ENCODE results near the gene RAPGEF5.

The RAPGEF5 gene

DNA sequence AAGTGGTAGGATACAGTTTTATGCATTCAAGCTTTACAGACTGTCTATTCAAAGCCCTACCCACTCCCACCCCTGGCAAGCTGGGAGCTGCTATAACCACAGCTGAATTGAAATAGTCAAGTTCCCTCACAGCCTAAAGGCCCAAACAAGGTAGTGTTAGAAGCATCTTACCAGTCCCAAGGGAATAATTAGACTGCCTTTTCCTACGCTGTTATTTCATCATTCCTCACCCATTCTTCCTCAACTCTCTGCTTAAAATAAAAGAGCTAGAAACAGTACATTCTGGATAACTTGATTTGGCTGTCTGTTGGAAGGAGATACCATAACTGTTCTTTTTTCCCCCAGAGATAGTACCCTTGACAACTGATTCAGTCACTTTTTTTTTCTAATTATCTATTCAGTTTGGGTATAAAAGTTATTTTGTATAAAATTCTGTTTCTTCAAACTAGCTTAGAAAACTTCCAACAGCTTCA is 54.0 kb downstream of the RAPGEF5 start:
- no peak for DNase-seq

DNA sequence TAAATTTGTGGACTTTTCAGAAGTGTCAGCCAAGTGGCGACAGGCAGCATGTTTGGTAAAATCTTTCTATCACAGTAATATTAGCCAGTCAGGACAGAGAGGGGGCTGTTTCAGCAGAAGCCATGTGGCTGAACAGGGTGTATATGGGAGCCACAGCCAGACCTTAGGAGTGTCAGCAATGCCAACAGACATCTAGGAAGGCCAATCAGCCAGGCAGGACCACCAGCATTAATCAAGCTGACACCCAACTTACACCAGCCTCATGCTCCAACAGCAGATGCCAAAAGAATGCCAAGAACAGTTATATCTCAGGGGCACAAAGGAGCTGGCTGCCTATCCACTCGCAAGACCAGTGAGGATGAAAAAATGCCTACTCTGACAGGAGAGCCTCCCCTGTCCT is 54.8 kb downstream of the RAPGEF5 start:
- no peak for DNase-seq

DNA sequence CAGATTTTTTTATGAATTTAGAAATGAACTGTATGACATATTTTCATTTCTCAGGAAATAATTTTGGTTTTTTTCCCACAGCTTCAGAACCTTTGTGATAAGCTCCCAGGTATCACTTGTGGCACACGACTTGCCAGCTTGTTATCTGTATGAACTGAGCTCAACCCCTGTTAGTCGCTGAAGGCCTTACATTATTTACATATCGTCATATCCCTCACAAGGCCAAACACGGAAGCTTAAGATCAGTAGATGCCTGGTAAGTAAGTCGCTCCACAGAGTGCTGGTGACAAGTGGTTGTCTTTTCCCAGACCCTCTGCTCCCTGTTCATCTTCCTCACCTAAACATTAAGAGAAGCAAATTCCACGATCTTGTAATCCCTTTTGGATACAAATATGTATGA is 55.2 kb downstream of the RAPGEF5 start:
- DNase-seq = no peak

DNA sequence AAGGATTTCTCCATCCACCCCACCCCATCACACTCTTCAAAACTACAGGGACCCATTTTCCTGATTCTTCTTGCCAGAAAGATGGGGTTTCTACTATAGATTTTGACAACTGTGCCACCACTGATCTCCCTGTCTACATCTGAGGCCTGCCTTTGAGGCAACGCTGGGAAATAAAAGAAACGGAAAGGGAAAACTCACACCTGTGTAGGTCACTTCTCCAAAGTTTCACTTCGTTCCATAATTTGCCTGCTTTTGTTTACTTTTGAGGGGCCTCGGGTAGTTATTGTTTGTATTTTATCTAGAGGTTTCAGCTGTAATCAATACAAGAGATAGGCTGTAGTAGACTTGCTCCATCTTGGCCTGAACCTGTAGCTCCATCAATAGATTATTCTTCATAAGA is 56.1 kb downstream of the RAPGEF5 start:
- DNase-seq = no peak

DNA sequence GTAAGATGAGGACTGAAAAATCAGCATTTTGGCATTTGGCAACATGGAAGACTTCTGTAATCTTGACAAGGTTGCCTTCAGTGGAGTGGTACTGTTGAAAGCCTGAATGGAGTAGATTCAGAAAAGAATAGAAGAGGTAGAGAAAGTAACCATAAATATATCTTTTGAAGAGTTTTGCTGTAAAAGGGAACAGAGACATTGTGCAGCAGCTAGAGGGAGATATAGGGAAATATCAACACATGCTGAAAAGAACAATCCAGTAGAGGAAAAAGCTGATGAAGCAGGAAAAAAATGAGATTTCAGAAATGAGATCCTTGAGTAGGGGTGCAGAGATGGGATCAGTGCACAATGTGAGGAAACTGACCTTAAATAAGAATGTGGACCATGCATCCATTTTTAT is 60.0 kb downstream of the RAPGEF5 start:
- no peak for DNase-seq

DNA sequence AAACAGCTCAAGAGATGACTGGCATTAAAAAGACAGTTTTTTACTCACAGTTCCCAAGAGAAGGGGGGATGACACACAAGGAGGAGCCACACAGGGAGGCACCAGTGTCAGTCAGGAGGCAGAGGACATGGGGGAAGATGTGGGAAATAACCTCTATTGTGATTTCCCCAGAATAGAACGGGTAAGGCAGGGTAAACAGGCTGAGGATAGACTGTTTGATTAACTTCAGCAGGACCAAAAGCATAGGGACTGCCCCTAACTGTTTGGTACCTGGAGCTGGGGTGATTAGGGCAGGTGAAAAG is 60.7 kb downstream of the RAPGEF5 start:
- no peak for DNase-seq

DNA sequence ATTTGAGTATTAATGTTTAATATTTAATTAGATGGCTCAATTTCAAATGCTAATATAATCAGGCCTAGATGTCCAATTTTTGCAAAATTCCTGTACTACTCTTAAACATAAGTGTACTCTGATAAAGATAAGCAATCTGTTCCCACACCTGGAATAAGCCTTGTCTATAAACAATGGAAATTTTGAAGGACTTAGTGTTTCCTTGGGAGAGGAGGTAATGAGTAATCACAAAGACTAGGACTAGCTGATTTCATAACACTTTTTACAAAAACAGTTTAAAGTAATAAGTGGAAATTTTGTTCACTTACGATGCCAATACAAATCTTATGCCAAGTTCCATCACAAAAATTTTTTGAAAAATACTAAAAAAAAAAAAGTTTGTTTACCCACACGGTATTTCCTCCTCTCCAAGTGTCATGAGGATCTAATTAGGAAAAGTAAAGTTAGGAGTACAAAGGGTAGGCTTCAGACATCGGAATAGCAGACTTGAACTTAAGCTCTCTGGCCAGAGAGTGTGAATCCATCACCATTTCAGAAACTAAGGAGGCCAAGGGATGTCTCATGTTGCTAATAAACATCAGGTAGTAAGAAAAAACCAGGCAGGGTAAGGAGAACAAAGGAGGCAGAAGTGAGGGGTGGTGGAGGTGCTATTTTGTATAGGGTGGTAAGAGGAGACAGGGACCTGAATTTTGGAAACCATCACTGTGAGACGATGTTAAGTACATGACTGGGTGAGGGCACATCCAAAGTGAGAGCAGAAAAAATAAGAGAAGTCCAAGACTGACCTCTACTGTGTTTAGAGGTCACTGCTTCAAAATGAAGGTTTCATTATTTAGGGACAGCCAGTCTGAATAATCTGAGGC is 61.3 kb downstream of the RAPGEF5 start:
- no peak for DNase-seq

DNA sequence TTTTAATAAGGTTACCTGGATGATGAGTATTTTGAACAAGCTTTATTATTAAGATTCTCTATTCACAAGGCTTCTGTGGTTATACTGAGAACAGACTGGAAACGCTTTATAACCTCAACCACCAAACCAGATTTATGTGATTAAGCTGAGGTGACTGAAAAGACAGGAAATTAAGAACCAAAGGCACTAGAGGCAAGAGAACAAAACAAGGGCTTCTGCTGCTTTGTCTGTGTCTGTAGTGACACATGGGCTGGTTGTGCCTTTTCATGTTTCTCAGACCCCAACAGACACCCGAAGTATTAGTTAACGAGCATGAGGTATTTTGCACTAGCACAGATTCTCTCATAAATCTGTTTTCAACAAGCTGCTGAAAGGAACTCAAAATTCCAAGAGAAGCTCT is 64.4 kb downstream of the RAPGEF5 start:
- DNase-seq = no peak

DNA sequence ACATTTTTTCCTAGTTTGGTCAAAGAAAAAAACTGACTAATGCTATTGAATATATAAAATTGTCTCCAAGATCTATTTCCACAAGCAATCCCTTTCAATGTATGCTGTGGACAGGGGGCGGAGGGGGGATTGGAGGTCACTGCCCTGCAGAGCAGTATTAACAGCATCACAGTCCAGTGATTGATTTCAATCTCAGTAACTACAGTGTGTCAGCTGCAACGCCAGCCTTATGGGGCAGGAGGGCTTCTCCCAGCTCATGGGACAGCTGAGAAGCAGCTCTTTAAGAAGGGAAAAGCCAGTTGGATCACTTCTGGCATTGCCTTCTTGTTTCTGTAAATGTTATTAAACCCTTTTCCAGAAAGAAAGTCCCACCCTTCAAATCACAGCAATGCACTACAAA is 65.0 kb downstream of the RAPGEF5 start:
- no peak for DNase-seq

DNA sequence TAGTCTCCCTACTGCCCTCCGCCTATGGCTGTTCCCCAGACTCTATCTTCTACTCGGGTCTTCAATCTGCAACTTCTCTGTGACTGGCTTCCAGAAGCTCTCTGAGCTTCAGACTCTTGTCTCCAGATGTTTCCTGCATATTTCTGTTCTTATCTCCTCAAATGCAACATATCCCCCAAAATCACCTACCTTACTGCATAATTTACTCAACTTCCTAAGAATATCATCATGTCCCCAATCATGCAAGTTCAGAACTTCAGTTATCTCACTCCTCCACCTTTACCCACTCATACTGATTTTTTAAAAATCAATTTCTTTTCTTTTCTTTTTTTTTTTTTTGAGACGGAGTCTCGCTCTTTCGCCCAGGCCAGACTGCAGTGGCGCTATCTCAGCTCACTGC is 68.8 kb downstream of the RAPGEF5 start:
- no peak for DNase-seq

DNA sequence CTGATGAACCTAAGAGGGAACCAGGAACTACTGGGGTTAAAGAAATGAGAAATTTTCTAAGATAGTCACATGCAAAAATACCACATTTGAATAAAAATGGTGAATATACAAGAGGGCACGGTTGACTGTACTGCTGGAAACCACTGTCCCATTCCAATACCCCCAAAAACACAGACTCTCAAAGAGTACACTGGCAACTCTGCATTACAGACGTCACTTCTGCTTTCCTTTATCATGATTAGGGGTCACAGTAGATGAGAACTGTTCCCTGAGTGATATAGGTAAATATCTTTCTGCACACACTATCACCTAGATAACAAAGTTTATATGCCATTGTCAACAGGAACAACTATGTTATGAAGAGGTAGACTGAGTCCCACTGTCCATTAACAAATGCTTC is 69.5 kb downstream of the RAPGEF5 start:
- DNase-seq = no peak

DNA sequence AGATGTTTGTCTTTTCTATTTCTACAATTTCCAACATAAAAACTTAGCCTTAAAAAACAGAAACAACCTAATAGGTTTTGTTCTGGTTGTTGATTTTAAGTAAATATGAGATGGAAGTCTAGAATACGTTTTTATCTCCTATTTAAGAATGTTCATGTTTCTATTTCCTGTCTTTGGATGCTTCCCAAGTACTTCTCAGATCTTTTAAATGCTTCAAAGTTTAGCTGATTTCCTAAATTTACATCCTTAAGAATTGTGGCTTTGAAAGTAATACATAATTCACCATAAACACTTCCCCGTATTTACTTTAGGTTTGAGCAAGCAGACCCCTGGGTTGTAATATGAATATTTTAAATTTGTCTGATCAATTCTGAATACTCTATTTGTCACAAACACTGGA is 70.5 kb downstream of the RAPGEF5 start:
- no peak for DNase-seq

DNA sequence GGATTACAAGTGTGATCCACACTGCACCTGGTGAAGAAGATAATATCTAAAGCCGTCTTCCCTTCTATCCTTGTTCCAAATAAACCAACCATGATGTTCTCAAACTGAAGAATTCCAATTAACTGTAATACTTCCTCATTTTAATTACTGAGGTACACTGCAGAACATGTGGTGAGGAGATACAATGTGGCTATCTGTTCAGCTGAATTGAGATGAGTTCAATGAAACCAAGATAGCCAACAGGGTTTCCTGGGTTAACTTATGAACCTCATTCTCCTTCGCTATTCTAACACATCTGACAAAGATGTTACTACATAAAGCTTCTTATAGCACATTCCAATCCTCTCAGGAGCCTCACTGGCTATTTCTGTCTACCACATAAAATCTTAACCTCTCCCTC is 75.5 kb downstream of the RAPGEF5 start:
- no peak for DNase-seq

DNA sequence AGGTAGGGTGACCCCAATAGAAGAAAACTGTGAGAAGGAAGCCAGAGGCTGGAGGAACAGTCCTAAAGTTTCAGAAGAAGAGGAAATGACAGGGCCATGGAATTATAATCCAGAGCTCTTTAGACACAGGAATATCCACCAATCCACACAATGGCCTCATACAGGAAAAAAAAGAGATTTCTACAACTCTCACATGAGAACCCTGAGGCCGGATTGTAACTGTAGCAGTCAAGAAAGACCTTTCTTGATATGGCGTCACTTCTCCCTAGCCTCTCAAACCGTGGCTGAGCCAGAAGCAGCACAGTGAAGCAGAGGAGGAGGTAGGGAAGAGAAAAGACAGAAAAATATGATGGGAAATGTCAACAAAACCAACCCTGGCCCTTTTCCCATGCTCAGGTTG is 76.9 kb downstream of the RAPGEF5 start:
- no peak for DNase-seq

DNA sequence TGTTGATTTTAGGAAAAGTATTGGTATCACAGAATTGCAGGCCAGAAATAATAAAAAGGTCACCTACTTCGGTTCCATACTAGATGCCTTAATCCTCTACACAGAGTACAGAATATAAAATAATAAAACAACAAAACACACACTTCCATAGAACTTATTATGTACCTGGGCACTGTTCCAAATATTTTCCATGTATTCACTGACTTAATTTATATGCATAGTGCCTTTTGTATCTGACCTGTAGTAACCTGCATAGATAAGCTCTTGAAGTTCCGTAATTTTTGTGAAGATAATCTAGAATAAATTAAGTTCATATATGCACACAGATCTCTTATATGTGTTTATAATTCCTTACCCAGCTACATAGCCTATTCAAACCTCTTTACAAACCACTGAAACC is 78.3 kb downstream of the RAPGEF5 start:
- no peak for DNase-seq

DNA sequence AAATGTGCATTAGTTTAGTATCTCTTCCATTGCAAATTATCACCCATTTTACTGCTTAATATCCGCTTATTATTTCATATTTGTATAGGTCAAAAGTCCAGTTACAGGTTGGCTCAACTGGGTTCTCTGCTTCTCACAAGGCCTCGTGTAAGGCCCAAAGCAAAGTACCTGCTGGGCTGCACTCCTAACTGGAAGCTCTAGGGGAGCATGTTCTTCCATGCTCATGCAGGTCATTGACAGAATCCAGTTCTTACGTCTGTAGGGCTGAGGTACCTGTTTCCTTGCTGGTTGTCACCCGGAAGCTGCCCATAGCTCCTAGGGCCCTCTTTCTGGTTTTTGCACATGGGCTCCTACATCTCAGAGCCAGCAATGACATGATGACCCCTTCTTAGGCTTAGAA is 79.6 kb downstream of the RAPGEF5 start:
- DNase-seq = no peak

DNA sequence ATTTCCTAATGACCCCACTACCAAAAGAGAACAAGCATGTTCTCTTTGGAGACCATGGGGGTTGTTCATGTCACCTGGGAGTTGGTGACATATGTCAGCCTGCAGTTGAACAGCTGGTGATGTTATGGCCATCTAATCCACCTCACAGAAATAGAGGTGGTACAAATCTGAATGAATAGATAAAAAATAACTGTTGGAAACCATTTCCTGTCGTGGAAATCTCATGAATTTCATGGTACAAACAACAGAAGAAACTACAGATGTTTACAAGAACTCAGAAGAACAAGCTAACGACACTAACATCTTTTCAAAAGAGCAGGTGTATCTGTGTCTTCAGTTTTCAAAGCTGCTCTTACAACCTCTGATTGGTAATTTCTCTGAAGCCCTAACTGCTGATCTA is 81.3 kb downstream of the RAPGEF5 start:
- DNase-seq = no peak

DNA sequence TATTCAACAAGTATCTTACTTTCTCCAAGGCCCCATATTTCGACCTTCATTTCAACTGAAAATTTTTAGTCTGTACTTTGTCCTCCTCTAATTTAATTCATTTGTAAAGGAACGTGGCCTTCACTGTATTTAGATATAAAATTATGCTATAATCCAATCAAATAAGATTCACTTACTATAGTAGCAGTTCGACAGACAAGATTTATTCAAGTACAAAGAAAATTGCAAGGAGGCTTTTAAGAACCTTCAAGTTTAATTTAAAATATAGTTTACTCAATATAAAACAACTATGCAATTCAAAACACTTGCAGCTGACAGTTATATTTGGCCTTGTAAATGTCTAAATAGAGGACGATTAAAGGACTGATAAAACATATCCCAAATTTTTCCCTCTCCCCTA is 85.6 kb downstream of the RAPGEF5 start:
- DNase-seq = no peak

DNA sequence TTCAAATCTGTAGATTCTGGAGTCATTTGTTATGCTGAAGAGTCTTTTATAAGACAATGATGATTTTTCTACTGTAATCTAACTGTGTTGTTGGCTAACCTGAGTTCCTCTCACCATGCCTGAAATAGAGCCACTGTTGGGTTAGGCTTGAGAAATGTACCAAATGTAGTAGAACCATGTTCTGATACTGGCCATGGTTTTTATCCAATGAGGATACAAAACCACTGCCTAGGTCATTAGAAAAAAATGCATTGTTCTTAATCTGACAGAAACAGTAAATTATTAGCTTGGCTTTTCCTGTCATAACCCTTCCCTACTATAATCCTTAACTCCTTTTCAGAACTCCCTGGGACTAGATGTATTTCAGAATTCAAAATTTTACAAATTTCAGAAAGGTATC is 86.6 kb downstream of the RAPGEF5 start:
- no peak for DNase-seq

DNA sequence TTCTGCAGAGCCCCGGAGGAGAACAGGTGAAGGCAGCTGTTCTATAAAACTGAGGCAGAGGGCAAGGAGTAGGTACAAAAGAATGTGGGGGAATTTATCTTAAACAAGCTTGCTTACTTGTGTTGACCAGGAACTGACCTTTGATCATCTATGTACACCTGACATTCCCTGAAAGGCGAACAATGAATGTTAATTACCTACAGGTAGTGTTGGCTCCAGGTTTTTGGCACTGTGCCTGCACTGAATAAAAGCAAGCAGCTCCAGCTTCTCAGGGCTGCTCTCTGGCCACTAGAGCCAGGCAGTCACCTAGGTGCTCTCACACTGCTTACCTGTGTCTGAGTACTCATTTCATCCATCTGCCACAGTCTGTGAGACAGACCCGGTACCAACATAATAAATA is 87.0 kb downstream of the RAPGEF5 start:
- DNase-seq = no peak

DNA sequence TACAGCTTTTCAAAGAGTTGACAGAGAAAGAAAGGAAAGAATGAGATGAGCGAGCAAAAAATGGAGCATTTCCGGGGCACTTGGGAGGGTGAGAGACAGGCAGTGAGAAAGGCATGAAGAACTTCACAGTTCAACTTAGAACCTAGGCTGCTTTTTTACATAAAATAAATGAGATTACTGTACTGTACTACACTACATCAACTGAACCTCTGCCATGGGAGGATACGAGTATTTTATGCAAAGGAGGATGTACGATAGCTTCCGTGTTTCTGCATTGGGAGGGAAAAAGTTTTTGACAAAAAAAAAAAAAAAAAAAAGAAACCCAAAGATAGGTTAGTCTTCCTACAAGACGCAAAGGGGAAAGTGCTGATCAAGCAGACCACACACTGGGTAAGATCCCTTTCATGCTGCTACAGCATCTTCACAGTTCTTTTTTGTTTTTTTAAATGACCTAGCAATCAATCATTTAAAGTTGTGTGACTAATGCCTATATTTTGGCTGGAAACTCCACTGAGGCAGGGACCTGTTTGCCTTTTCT is 88.0 kb downstream of the RAPGEF5 start:
- no peak for DNase-seq

DNA sequence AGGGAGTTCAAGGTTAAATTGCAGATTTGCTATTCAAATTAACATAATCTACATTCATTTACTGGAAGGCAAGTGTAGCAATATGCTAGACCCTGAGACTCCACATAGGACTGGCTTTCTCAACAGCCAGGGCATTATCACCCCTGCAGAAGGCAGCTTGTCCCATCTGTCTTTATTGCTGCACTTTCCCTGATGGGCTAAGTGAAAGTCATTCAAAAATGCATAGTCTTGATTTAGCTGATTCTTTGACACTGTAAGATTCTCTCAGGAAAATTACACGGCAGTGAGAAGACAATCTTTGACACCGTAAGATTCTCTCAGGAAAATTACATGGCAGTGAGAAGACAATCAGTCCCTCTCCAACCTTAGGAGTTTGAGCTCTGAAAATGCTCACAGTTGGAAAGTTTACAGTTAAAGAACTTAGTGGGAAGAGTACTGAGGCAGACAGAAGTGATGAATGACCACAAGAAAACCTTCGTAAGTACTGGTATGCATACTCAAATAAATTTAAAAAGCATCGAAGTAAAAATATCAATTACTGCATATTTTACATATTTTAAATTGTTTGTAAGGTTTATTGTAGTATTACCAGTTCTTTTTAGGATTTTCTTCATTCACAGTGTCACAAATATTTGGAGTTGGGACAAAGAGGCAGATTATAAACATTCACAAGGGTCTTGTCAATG is 88.9 kb downstream of the RAPGEF5 start:
- no peak for DNase-seq

DNA sequence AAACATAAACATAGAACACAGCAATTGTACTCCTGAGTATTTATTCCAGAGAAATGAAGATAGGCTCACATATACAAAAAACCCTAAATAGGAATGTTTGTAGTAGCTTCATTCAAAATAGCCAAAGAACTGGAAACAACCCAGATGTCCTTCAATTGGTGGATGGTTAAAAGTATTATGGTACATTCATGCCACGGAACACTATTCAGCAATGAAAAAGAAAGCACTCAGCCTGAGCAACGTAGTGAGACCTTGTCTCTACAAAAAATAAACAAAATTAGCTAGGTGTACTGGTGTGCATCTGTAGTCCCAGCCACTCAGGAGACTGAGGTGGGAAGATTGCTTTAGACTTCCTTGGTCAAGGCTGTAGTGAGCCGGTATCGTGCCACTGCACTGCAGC is 94.4 kb downstream of the RAPGEF5 start:
- DNase-seq = no peak

DNA sequence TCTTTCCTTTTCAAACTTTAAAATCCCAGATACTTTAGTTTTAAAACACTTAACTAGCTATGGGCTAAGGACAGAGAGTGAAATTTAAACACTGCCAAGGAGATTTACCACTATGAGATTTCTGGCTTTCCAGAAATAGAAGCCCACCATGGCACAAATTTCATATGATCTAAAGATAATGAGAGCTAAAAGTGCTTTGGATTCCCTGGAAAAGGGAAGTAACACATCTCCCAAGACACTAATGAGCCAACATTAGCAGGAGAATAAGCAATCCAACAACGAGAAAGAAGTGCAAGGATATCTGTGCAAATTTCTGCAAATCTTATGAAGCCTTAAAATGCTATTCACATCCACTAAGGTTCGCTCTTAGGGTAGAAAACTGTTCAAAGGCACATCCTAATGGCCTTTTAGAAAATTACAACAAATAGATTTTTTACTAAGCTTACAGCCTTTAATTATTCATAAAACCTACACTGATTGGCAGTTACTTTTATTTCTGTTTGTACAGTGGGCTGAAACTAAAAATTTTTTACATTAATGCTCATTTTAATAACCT is 100.3 kb downstream of the RAPGEF5 start:
- no peak for DNase-seq
